Neural progenitor cell (in vitro differentiated cells): ENCODE data around the gene ATP5PB. TPM values are rescaled to one million over a fixed set of nuclear protein-coding genes. Genes with fewer than 3 reads are reported as not detected.

Source experiments
- DNase-seq: peaks from one replicate; pipeline ENCODE4 v3.0.0-alpha.2; 2016; ENCODE audit warnings: low spot score
- H2AFZ ChIP-seq: fragments of 200-600 bp; sonication (generic); replicated peaks from 2 replicates; pipeline ENCODE4 v1.6.1; 2016; ENCODE audit warnings: antibody characterized with exemption
- H3F3A ChIP-seq: fragments of 200-600 bp; sonication (generic); 2 replicates; pipeline ENCODE4 v1.6.1; 2016; ENCODE audit warnings: antibody characterized with exemption, low read depth
- H3K27ac ChIP-seq: fragments of 200-600 bp; sonication (generic); 2 replicates; pipeline ENCODE4 v1.5.1; 2016; ENCODE audit warnings: mild to moderate bottlenecking
- H3K27me3 ChIP-seq: fragments of 200-600 bp; sonication (generic); 2 replicates; pipeline ENCODE4 v1.6.1; 2016; ENCODE audit warnings: mild to moderate bottlenecking, moderate library complexity
- H3K36me3 ChIP-seq: fragments of 200-600 bp; sonication (generic); 2 replicates; pipeline ENCODE4 v1.5.1; 2016
- H3K4me1 ChIP-seq: fragments of 200-600 bp; sonication (generic); 2 replicates; pipeline ENCODE4 v1.6.1; 2016; ENCODE audit warnings: mixed run types
- H3K4me2 ChIP-seq: fragments of 200-600 bp; sonication (generic); 2 replicates; pipeline ENCODE4 v1.6.1; 2016
- H3K4me3 ChIP-seq: fragments of 200-600 bp; sonication (generic); 2 replicates; pipeline ENCODE4 v1.5.1; 2016
- H3K79me2 ChIP-seq: fragments of 200-600 bp; sonication (generic); 2 replicates; pipeline ENCODE4 v1.6.1; 2016; ENCODE audit warnings: low read depth
- H3K9ac ChIP-seq: fragments of 200-600 bp; sonication (generic); 2 replicates; pipeline ENCODE4 v1.6.1; 2016
- H3K9me3 ChIP-seq: fragments of 200-600 bp; sonication (generic); 2 replicates; pipeline ENCODE4 v1.5.1; 2016; ENCODE audit warnings: low read depth
- H4K20me1 ChIP-seq: fragments of 200-600 bp; sonication (generic); 2 replicates; pipeline ENCODE4 v1.6.1; 2016; ENCODE audit warnings: low read depth
- H3K27ac Mint-ChIP-seq: 3 replicates; pipeline ENCODE4 v1.8.0; 2021; ENCODE audit warnings: mixed read lengths
- H3K27me3 Mint-ChIP-seq: 2 replicates; pipeline ENCODE4 v1.8.0; 2022; ENCODE audit warnings: low read depth, mild to moderate bottlenecking, inconsistent platforms, moderate library complexity, mixed read lengths; ENCODE audit not compliant: insufficient read depth
- H3K36me3 Mint-ChIP-seq: 3 replicates; pipeline ENCODE4 v1.8.0; 2021; ENCODE audit warnings: mixed read lengths
- H3K4me1 Mint-ChIP-seq: 3 replicates; pipeline ENCODE4 v1.8.0; 2021; ENCODE audit warnings: mixed read lengths
- H3K4me3 Mint-ChIP-seq: 3 replicates; pipeline ENCODE4 v1.8.0; 2021; ENCODE audit warnings: mild to moderate bottlenecking, moderate library complexity, mixed read lengths
- H3K9me3 Mint-ChIP-seq: 3 replicates; pipeline ENCODE4 v1.8.0; 2020; ENCODE audit warnings: mixed read lengths
- CTCF ChIP-seq: fragments of 200-600 bp; sonication (generic); IDR thresholded peaks from 2 replicates; pipeline ENCODE4 v1.5.1; 2017; ENCODE audit warnings: antibody characterized with exemption, mild to moderate bottlenecking
- EZH2 ChIP-seq: fragments of 200-600 bp; sonication (generic); IDR thresholded peaks from 2 replicates; pipeline ENCODE4 v1.6.1; 2017; ENCODE audit warnings: antibody characterized with exemption, mild to moderate bottlenecking, moderate library complexity
- EZH2phosphoT487 ChIP-seq: fragments of 200-600 bp; sonication (generic); IDR thresholded peaks from 2 replicates; pipeline ENCODE4 v1.6.1; 2017; ENCODE audit warnings: antibody characterized with exemption
- total RNA-seq: library from RNA; depleted of rRNA; stranded (reverse); fragments of >200 nt; gene quantifications from 2 replicates; pipeline ENCODE4 v1.2.3, GENCODE V29; 2015; ENCODE audit warnings: low replicate concordance

Gene ATP5PB
- total RNA-seq, 1 donor from 2014 or later: 467 TPM

GRCh38 chr1:111476214-111476613 lies 26.9 kb downstream of the ATP5PB start:
- no peaks in the 10 kb centered on the region for H3K79me2 ChIP-seq
- H3F3A ChIP-seq: no peaks in the 10 kb centered on the region
- no peaks in the 10 kb centered on the region for H4K20me1 ChIP-seq
- no peak overlapping the region for H3K4me2 ChIP-seq
- H3K9ac ChIP-seq: no peak overlapping the region
- H3K4me1 Mint-ChIP-seq: no peaks in the 10 kb centered on the region
- peaks cover 8% of the 10 kb centered on the region for H3K4me1 ChIP-seq
- no peak overlapping the region for H3K4me3 Mint-ChIP-seq
- H3K36me3 ChIP-seq: no peaks in the 10 kb centered on the region
- H3K9me3 Mint-ChIP-seq: no peaks in the 10 kb centered on the region
- H3K27me3 ChIP-seq: no peaks in the 10 kb centered on the region
- H3K4me3 ChIP-seq: no peak overlapping the region
- H3K27me3 Mint-ChIP-seq: no peaks in the 10 kb centered on the region
- no peak overlapping the region for H2AFZ ChIP-seq
- H3K36me3 Mint-ChIP-seq: no peaks in the 10 kb centered on the region
- TF ChIP-seq CTCF (no peak), EZH2phosphoT487 (no peak), EZH2 (no peak)
- H3K9me3 ChIP-seq: no peaks in the 10 kb centered on the region
- no peak overlapping the region for H3K27ac Mint-ChIP-seq
- no peak for DNase-seq
- H3K27ac ChIP-seq: no peak overlapping the region

GRCh38 chr1:111476761-111477309 lies 27.6 kb downstream of the ATP5PB start:
- Histone ChIP-seq H2AFZ (no peak overlapping the region), H3K4me3 (no peak overlapping the region), H3K4me2 (no peak overlapping the region), H4K20me1 (no peaks in the 10 kb centered on the region), H3F3A (no peaks in the 10 kb centered on the region), H3K27me3 (no peaks in the 10 kb centered on the region), H3K36me3 (no peaks in the 10 kb centered on the region), H3K9ac (no peak overlapping the region), H3K79me2 (no peaks in the 10 kb centered on the region), H3K27ac (no peak overlapping the region), H3K9me3 (no peaks in the 10 kb centered on the region), H3K4me1 (peaks cover 8% of the 10 kb centered on the region)
- H3K27ac Mint-ChIP-seq: no peak overlapping the region
- no peaks in the 10 kb centered on the region for H3K4me1 Mint-ChIP-seq
- no peak for DNase-seq
- H3K27me3 Mint-ChIP-seq: no peaks in the 10 kb centered on the region
- no peaks in the 10 kb centered on the region for H3K36me3 Mint-ChIP-seq
- TF ChIP-seq EZH2phosphoT487: no peak
- no peak for TF ChIP-seq CTCF
- TF ChIP-seq EZH2: no peak
- H3K4me3 Mint-ChIP-seq: no peak overlapping the region
- no peaks in the 10 kb centered on the region for H3K9me3 Mint-ChIP-seq

GRCh38 chr1:111480674-111481073 lies 31.4 kb downstream of the ATP5PB start:
- Histone ChIP-seq H3K4me3 (no peak overlapping the region), H3K27me3 (no peaks in the 10 kb centered on the region), H4K20me1 (no peaks in the 10 kb centered on the region), H2AFZ (no peak overlapping the region), H3K27ac (no peak overlapping the region), H3K4me2 (no peak overlapping the region), H3F3A (no peaks in the 10 kb centered on the region), H3K9ac (no peak overlapping the region), H3K4me1 (peaks cover 8% of the 10 kb centered on the region), H3K36me3 (no peaks in the 10 kb centered on the region), H3K9me3 (no peaks in the 10 kb centered on the region), H3K79me2 (no peaks in the 10 kb centered on the region)
- no peak overlapping the region for H3K27ac Mint-ChIP-seq
- H3K27me3 Mint-ChIP-seq: no peaks in the 10 kb centered on the region
- no peak for TF ChIP-seq EZH2
- TF ChIP-seq CTCF: no peak
- TF ChIP-seq EZH2phosphoT487: no peak
- no peak overlapping the region for H3K4me3 Mint-ChIP-seq
- H3K9me3 Mint-ChIP-seq: no peaks in the 10 kb centered on the region
- H3K36me3 Mint-ChIP-seq: no peaks in the 10 kb centered on the region
- DNase-seq: no peak
- no peaks in the 10 kb centered on the region for H3K4me1 Mint-ChIP-seq
